Mammary epithelial cell (primary cell): Measurements from ENCODE around the gene ADAMTS2.

Experiments used
- EZH2 ChIP-seq: IDR thresholded peaks from 2 replicates; pipeline ENCODE4 v1.6.1; 2012; ENCODE audit warnings: low read length, inconsistent platforms, borderline replicate concordance
- TF ChIP-seq, protein P1 (sequence below), 2 donors: IDR thresholded peaks in 1 of 2; conservative IDR thresholded peaks in 1 of 2; 2 replicates each; pipeline ENCODE4 v1.5.1; 2011 to 2012; ENCODE audit warnings: inconsistent platforms in 2 of 2, low read length in 2 of 2, mild to moderate bottlenecking in 2 of 2, control low read depth in 1 of 2, low read depth in 1 of 2; ENCODE audit not compliant: insufficient read depth in 1 of 2; ENCODE audit errors: extremely low read depth in 1 of 2

DNA sequence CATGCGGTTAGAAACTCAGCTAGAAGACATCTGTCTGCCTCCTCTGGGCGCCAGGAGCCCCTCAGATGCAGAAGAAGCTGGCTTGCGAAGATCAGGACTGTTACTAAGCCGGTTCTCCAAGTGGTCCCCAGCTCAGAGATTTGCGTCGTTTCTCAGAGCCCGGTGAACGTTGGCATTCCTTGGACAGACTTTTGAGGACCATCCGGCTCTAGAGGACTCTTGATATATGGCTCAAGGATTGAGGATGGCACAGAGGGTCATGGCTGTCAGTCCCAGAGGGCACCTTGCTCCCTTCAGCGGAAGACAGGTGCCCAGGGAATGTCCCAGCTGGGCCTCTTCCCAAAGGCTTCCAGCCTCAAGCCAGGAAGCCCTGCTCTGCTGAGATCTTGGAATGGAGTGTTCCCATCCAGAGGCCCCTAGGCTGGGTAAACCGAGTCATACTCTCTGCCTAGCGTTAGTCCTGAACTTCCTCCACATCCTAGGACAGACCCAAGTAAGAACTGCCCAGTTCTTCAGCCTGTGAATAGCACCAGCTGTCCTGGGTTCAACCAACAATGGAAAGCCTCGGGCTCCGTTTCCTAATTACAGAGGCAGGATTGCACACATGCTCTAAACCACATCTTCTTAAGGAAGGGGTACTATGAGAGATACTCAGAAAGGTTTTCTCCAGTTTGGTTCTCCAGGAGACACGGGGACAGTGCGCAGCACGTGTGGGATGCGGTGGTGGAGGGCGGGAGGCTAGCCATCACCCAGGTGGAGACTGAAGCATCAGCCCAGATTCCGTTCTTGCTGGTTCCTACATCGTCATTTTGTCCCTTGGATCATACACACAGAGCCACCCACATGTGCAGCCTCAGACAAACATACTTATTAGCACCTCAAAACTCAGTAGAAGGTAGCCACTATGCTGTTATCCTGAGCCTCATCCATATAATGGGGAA lies 233.7 kb downstream of the ADAMTS2 start:
- TF ChIP-seq EZH2 = no peak
- TF ChIP-seq, protein P1, sequence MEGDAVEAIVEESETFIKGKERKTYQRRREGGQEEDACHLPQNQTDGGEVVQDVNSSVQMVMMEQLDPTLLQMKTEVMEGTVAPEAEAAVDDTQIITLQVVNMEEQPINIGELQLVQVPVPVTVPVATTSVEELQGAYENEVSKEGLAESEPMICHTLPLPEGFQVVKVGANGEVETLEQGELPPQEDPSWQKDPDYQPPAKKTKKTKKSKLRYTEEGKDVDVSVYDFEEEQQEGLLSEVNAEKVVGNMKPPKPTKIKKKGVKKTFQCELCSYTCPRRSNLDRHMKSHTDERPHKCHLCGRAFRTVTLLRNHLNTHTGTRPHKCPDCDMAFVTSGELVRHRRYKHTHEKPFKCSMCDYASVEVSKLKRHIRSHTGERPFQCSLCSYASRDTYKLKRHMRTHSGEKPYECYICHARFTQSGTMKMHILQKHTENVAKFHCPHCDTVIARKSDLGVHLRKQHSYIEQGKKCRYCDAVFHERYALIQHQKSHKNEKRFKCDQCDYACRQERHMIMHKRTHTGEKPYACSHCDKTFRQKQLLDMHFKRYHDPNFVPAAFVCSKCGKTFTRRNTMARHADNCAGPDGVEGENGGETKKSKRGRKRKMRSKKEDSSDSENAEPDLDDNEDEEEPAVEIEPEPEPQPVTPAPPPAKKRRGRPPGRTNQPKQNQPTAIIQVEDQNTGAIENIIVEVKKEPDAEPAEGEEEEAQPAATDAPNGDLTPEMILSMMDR (conservative IDR thresholded peaks at IDR 0.05 in 1 of 2, IDR thresholded peaks at IDR 0.05 in 1 of 2; ENCODE audit: extremely low read depth in 1 of 2, insufficient read depth in 1 of 2, low read depth in 1 of 2, low read length in 2 of 2) = no peak
